DND-41 (cell line): Measurements from ENCODE around the gene ZDBF2.
"Not testable (repeated sequence)": the region's sequence is repeated elsewhere in the genome, so short reads cannot be mapped to it uniquely, and the experiment has no call there.

Experiments used
- ATAC-seq: fragments of 200-7000 bp; cut with Tn5 transposase; 3 replicates; pipeline ENCODE4 v1.9.1; 2021; ENCODE audit warnings: low read depth; ENCODE audit not compliant: insufficient read depth
- DNase-seq: peaks from one replicate; pipeline ENCODE4 v3.0.0-alpha.2; 2020
- H2AFZ ChIP-seq: 2 replicates; pipeline ENCODE4 v1.6.0; 2012; ENCODE audit warnings: low read depth, low read length
- H3K27ac ChIP-seq: 2 replicates; pipeline ENCODE4 v1.5.1; 2012; ENCODE audit warnings: low read length, inconsistent platforms
- H3K27me3 ChIP-seq: fragments of 200-600 bp; sonication (generic); 2 replicates; pipeline ENCODE4 v1.6.0; 2012; ENCODE audit warnings: low read length, mild to moderate bottlenecking, inconsistent platforms; ENCODE audit not compliant: insufficient read depth, poor library complexity
- H3K36me3 ChIP-seq: 2 replicates; pipeline ENCODE4 v1.5.1; 2012; ENCODE audit warnings: low read length, inconsistent platforms; ENCODE audit not compliant: insufficient read depth
- H3K4me1 ChIP-seq: 2 replicates; pipeline ENCODE4 v1.5.1; 2012; ENCODE audit warnings: mild to moderate bottlenecking, low read length; ENCODE audit not compliant: insufficient read depth
- H3K4me2 ChIP-seq: 2 replicates; pipeline ENCODE4 v1.6.0; 2012; ENCODE audit warnings: mild to moderate bottlenecking, moderate library complexity, low read length, inconsistent platforms; ENCODE audit not compliant: insufficient read depth
- H3K4me3 ChIP-seq, 2 experiments: fragments of 200-600 bp in 1 of 2; shearing (Covaris generic) in 1 of 2; 2 replicates each; pipeline ENCODE4 v1.5.1; 2012 to 2016; ENCODE audit warnings: inconsistent platforms in 2 of 2, low read length in 2 of 2, mild to moderate bottlenecking in 2 of 2, low read depth in 1 of 2, moderate library complexity in 1 of 2
- H3K79me2 ChIP-seq: 2 replicates; pipeline ENCODE4 v1.6.0; 2012; ENCODE audit warnings: low read length, inconsistent platforms; ENCODE audit not compliant: insufficient read depth
- H3K9ac ChIP-seq: 2 replicates; pipeline ENCODE4 v1.6.0; 2012; ENCODE audit warnings: low read depth, mild to moderate bottlenecking, inconsistent platforms, low read length, moderate library complexity
- H3K9me3 ChIP-seq: 2 replicates; pipeline ENCODE4 v1.5.1; 2012; ENCODE audit warnings: low read length, moderate library complexity, mild to moderate bottlenecking, inconsistent platforms; ENCODE audit not compliant: insufficient read depth, severe bottlenecking
- H4K20me1 ChIP-seq: 2 replicates; pipeline ENCODE4 v1.6.0; 2012; ENCODE audit warnings: low read length; ENCODE audit not compliant: insufficient read depth
- EZH2 ChIP-seq: IDR thresholded peaks from 3 replicates; pipeline ENCODE4 v1.6.1; 2012; ENCODE audit warnings: borderline replicate concordance, low read depth, mild to moderate bottlenecking, moderate library complexity, low read length, inconsistent platforms; ENCODE audit not compliant: severe bottlenecking
- TF ChIP-seq, protein P1 (sequence below): IDR thresholded peaks from 2 replicates; pipeline ENCODE4 v1.5.1; 2012; ENCODE audit warnings: borderline replicate concordance, low read length, moderate library complexity, mild to moderate bottlenecking; ENCODE audit not compliant: poor library complexity, severe bottlenecking; ENCODE audit errors: extremely low read depth

Gene ZDBF2

DNA sequence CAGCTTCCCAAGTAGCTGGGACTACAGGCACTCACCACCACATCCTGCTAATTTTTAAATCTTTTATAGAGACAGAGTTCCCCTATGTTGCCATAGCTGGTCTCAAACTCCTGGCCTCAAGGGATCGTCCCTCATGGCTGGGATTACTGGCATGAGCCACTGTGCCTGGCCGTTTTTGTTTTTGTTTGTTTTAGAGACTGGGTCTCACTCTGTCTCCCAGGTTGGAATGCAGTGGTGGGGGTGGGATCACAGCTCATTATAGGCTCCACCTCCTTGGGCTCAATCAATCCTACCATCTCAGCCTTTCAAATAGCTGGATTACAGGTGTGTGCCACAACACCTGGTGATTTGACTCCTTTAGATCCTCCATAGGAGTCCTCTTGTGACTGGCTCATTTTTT, 19.5 kb upstream of the ZDBF2 start:
- H3K79me2 ChIP-seq = no peaks in the 10 kb centered on the region
- H4K20me1 ChIP-seq = no peaks in the 10 kb centered on the region
- H3K9ac ChIP-seq = no peak overlapping the region
- no peak overlapping the region for H2AFZ ChIP-seq
- H3K9me3 ChIP-seq = no peaks in the 10 kb centered on the region
- ATAC-seq = no peak
- peaks cover 3% of the 10 kb centered on the region for H3K27me3 ChIP-seq
- no peak overlapping the region for H3K4me2 ChIP-seq
- no peaks in the 10 kb centered on the region for H3K4me1 ChIP-seq
- no peak overlapping the region for H3K27ac ChIP-seq
- TF ChIP-seq EZH2 = no peak
- TF ChIP-seq, protein P1, sequence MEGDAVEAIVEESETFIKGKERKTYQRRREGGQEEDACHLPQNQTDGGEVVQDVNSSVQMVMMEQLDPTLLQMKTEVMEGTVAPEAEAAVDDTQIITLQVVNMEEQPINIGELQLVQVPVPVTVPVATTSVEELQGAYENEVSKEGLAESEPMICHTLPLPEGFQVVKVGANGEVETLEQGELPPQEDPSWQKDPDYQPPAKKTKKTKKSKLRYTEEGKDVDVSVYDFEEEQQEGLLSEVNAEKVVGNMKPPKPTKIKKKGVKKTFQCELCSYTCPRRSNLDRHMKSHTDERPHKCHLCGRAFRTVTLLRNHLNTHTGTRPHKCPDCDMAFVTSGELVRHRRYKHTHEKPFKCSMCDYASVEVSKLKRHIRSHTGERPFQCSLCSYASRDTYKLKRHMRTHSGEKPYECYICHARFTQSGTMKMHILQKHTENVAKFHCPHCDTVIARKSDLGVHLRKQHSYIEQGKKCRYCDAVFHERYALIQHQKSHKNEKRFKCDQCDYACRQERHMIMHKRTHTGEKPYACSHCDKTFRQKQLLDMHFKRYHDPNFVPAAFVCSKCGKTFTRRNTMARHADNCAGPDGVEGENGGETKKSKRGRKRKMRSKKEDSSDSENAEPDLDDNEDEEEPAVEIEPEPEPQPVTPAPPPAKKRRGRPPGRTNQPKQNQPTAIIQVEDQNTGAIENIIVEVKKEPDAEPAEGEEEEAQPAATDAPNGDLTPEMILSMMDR = no peak
- H3K36me3 ChIP-seq = no peaks in the 10 kb centered on the region
- no peak for DNase-seq
- H3K4me3 ChIP-seq = no peak overlapping the region

DNA sequence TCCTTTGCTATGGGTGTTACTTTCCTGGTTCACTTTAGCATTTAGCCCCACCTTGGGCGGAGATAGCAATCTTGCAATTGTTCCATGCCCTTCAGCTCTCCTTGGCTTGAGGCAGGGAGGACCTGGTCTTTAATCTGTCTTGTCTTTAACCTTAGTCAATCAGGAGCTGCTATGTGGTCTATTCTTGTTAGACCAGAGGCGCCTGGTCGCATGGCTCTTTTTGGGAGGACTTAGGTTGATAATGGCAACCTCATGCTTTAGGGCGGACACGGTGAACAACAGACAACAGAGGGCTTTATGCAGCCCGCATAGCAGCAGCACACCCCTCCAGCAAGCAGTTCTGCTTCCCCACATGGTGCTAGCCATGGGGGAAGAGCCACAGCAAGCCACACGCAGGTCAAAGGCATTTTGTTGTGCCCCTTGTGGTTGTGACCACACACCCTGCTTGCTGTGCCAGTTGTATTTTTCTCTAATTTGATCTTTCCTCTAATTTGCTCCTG, 17.7 kb upstream of the ZDBF2 start:
- Histone ChIP-seq H3K9me3 (no peaks in the 10 kb centered on the region), H3K36me3 (no peaks in the 10 kb centered on the region), H3K4me1 (no peaks in the 10 kb centered on the region), H4K20me1 (no peaks in the 10 kb centered on the region), H3K4me3 (no peak overlapping the region), H3K27me3 (peaks cover 6% of the 10 kb centered on the region), H3K9ac (no peak overlapping the region), H3K79me2 (no peaks in the 10 kb centered on the region), H3K27ac (no peak overlapping the region), H3K4me2 (no peak overlapping the region), H2AFZ (no peak overlapping the region)
- ATAC-seq (no peak), DNase-seq (no peak)
- no peak for TF ChIP-seq EZH2
- TF ChIP-seq, protein P1 = no peak

DNA sequence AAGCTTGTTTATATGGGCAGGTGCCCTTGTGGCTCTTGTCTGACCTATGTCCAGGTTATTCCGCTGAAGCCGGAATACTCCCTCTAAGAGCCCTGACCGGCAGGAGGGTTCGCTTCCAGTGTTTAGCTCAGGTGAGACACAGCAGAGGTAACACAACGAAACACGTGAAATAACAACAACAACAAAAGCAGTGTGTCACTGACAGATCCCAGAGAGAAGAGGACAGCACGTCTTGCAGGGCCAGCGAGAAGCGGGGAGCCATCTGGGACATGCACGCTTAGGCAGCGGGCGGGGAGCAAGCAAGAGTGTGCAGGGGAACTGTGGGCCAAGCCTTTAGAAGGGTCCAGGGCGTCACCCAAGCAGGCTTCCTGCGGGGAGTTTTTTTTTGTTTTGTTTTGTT, 17.1 kb upstream of the ZDBF2 start:
- Histone ChIP-seq H2AFZ (no peak overlapping the region), H3K4me3 (no peak overlapping the region), H3K27me3 (peaks cover 6% of the 10 kb centered on the region), H3K9me3 (no peaks in the 10 kb centered on the region), H3K27ac (no peak overlapping the region), H3K9ac (no peak overlapping the region), H3K4me2 (no peak overlapping the region), H3K36me3 (no peaks in the 10 kb centered on the region), H3K79me2 (no peaks in the 10 kb centered on the region), H3K4me1 (no peaks in the 10 kb centered on the region), H4K20me1 (no peaks in the 10 kb centered on the region)
- no peak for ATAC-seq
- TF ChIP-seq, protein P1 = no peak
- TF ChIP-seq EZH2 = no peak
- no peak for DNase-seq

DNA sequence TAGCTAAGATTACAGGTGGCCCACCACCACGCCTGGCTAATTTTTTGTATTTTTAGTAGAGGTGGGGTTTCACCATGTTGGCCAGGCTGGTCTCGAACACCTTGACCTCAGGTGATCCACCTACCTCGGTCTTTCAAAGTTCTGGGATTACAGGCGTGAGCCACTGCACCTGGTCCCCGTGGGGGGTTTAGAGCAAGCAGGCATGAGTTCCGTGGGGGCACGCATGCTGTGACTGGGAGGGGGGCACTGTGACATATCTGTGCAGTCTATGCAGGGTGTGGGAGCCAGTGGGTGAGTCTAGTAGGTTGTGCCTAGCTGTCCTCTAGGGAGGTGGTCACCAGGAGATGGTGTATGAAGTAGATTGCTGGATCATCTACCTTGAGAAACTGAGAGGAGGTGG, 16.6 kb upstream of the ZDBF2 start:
- TF ChIP-seq, protein P1 = no peak
- TF ChIP-seq EZH2 = no peak
- Histone ChIP-seq H3K27me3 (peaks cover 6% of the 10 kb centered on the region), H3K9me3 (no peaks in the 10 kb centered on the region), H3K27ac (no peak overlapping the region), H4K20me1 (no peaks in the 10 kb centered on the region), H3K36me3 (no peaks in the 10 kb centered on the region), H3K9ac (no peak overlapping the region), H2AFZ (no peak overlapping the region), H3K4me2 (no peak overlapping the region), H3K4me1 (no peaks in the 10 kb centered on the region), H3K79me2 (no peaks in the 10 kb centered on the region), H3K4me3 (no peak overlapping the region)
- ATAC-seq (no peak), DNase-seq (no peak)

DNA sequence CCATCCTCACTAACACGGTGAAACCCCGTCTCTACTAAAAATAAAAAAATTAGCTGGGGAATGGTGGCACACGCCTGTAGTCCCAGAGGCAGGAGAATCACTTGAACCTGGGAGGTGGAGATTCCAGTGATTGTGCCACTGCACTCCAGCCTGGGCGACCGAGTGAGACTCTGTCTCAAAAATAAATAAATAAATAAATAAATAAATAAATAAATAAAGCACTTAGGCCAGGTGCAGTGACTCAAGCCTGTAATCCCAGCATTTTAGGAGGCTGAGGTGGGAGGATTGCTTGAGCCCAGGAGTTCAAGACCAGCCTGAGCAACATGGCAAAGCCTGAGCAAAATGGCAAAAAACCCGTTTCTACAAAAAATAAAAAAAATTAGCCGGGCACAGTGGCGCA, 15.8 kb upstream of the ZDBF2 start:
- H3K27me3 ChIP-seq, H3K4me1 ChIP-seq, H3K9me3 ChIP-seq, H4K20me1 ChIP-seq, H3K79me2 ChIP-seq, H2AFZ ChIP-seq, H3K4me2 ChIP-seq, H3K36me3 ChIP-seq, H3K27ac ChIP-seq, H3K9ac ChIP-seq, DNase-seq, H3K4me3 ChIP-seq, ATAC-seq: not testable (repeated sequence)
